ENCODE results near the gene CHN1.

DNA sequence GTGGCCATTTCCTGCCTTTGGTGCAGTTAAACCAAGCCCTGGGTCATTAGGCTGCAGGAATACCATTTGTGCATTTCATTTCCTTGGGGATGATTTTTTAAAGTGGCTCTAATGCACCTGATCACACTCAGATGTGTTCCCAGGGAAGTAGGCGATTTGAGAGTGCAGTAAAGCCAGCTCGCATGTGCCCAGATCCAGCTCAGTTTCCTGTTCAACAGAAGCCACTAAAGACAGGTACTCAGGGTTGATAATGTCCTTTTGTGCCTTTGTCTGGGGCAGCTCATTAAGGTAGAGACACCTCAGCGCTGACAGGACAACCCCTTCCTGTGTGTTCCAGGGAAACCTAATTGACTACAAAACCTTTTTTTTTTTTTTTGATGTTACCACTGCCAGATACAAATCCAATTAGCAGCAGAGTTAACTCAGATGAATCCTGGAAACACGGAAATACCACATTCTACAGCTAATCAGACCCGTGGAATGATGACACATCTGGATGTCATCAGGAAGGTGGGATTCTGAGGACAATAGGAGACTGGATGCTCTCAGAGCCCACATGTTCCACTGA is 225.7 kb downstream of the CHN1 start:
- TF ChIP-seq TAF1 (IDR thresholded peaks at IDR 0.05; ENCODE audit: borderline replicate concordance, low read depth, low read length) = no peak
- TF ChIP-seq, protein P1, sequence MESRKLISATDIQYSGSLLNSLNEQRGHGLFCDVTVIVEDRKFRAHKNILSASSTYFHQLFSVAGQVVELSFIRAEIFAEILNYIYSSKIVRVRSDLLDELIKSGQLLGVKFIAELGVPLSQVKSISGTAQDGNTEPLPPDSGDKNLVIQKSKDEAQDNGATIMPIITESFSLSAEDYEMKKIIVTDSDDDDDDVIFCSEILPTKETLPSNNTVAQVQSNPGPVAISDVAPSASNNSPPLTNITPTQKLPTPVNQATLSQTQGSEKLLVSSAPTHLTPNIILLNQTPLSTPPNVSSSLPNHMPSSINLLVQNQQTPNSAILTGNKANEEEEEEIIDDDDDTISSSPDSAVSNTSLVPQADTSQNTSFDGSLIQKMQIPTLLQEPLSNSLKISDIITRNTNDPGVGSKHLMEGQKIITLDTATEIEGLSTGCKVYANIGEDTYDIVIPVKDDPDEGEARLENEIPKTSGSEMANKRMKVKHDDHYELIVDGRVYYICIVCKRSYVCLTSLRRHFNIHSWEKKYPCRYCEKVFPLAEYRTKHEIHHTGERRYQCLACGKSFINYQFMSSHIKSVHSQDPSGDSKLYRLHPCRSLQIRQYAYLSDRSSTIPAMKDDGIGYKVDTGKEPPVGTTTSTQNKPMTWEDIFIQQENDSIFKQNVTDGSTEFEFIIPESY (IDR thresholded peaks at IDR 0.05; ENCODE audit: borderline replicate concordance, low read depth) = no peak
- no peak for TF ChIP-seq EZH2phosphoT487 (IDR thresholded peaks at IDR 0.05; ENCODE audit: borderline replicate concordance, low read depth)
